ENCODE data around the gene INTS11. TPM values are rescaled to one million over a fixed set of nuclear protein-coding genes. Genes with fewer than 3 reads are reported as not detected.

Gene INTS11
- total and polyA plus RNA-seq, 2 donors from 2014 or later: 73.6 to 100 TPM

DNA sequence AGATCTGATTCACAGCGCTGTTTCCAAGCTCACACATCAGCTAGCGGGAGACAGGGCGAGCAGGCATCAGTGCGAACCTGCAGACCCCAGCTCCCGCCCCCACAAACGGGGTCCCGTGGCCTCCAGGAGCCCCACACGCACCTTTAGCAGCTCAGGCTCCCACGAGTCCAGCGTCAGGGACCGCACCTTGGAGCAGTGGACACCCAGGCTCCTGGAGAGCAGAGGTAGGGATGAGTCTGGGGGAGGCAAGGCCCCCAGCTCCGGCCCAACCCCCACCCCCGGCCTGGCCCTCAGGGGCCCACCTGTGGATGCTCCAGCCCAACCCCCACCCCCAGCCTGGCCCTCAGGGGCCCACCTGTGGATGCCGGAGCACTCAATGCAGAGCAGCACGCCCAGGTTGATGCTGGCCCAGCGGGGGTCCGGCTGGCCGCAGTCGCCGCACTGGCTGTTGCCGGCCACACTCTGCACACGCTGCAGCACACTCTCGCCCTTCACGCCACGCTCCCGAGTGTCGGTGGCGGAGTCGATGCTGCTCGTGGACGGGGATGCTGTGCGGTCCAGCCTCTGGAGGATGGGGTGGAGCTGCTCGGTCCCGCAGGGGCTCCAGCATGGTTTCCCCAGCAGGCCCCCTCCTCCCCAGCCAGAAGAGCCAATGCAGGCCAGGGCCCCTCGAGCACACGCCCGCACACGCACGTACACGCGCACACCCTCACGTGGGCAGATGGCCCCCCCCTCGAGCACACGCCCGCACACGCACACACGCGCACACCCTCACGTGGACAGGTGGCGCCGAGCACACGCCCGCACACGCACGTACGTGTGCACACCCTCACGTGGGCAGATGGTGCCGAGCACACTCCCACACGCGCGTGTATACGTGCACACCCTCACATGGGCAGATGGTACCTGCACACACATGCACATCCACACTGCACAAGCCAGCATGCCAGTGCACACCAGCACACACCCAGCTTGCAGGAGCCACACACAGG is 28.1 kb downstream of the INTS11 start:
- no peak overlapping the region for H3K27ac ChIP-seq (ENCODE audit: low read depth in 2 of 2, low read length in 2 of 2)
- no peaks in the 10 kb centered on the region for H3K9me3 ChIP-seq (ENCODE audit: control insufficient read depth in 2 of 3, insufficient read depth in 1 of 3, low read length in 3 of 3)
- no peak for FAIRE-seq
- H3K4me1 ChIP-seq (ENCODE audit: control insufficient read depth in 2 of 3, insufficient read depth in 2 of 3, low read depth in 1 of 3, low read length in 3 of 3): peaks cover 0 to 3% (median 0%) of the 10 kb centered on the region in 3 donors
- H3K4me3 ChIP-seq (ENCODE audit: low read length in 3 of 3): no peak overlapping the region
- no peaks in the 10 kb centered on the region for H3K27me3 ChIP-seq (ENCODE audit: control insufficient read depth, insufficient read depth, low read length)
- no peaks in the 10 kb centered on the region for H3K36me3 ChIP-seq (ENCODE audit: control insufficient read depth in 2 of 3, insufficient read depth in 3 of 3, low read length in 3 of 3)
- TF ChIP-seq, protein P1, sequence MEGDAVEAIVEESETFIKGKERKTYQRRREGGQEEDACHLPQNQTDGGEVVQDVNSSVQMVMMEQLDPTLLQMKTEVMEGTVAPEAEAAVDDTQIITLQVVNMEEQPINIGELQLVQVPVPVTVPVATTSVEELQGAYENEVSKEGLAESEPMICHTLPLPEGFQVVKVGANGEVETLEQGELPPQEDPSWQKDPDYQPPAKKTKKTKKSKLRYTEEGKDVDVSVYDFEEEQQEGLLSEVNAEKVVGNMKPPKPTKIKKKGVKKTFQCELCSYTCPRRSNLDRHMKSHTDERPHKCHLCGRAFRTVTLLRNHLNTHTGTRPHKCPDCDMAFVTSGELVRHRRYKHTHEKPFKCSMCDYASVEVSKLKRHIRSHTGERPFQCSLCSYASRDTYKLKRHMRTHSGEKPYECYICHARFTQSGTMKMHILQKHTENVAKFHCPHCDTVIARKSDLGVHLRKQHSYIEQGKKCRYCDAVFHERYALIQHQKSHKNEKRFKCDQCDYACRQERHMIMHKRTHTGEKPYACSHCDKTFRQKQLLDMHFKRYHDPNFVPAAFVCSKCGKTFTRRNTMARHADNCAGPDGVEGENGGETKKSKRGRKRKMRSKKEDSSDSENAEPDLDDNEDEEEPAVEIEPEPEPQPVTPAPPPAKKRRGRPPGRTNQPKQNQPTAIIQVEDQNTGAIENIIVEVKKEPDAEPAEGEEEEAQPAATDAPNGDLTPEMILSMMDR (IDR thresholded peaks at IDR 0.05; ENCODE audit: borderline replicate concordance, extremely low read depth, insufficient read depth): no peak
- H3K9ac ChIP-seq (ENCODE audit: low read length in 3 of 3): no peak overlapping the region
- DNase-seq: no peak
- intact Hi-C loops (cut with DNase I): loop anchor here (10.0 kb wide), 1 partner anchor 172 kb away; no protein-coding TSS in a partner anchor

DNA sequence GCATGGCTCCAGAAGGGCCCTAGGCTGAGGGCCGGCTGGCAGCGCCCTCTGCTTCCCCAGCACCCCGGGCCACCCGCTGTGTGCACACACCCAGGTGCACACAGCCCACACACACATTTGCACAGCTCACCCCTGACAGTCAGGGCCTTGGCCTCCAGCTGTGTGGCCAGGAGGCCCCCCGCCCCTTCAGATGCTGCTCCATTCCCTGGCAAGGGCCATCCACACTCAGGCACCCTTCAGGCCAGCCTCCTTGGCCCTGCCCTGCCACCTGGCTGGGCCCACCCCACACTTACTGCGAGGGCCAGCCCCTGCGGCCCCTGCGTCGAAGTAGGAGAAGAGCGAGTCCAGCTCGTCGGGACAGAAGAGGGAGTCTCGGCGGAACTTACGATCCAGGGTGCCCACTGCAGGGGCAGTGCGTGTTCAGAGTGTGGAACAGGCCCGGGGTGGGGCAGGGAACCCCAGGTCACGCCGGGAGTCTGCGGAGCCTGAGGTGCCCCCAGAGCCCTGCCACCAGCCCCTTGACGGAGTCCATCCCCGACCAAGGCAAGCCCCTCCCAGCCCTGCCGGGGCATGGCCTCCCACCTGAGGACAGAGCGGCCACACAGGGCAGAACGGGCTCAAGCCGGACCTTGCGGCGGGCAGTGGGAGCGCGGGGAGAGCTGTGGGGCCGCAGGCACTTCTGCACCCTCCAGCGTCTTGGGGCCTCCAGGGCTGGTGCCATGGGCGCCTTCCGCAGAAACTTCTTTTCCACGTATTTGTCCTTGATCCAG is 29.1 kb downstream of the INTS11 start:
- no peak overlapping the region for H3K9ac ChIP-seq (ENCODE audit: low read length in 3 of 3)
- no peaks in the 10 kb centered on the region for H3K9me3 ChIP-seq (ENCODE audit: control insufficient read depth in 2 of 3, insufficient read depth in 1 of 3, low read length in 3 of 3)
- H3K27me3 ChIP-seq (ENCODE audit: control insufficient read depth, insufficient read depth, low read length): no peaks in the 10 kb centered on the region
- no peaks in the 10 kb centered on the region for H3K36me3 ChIP-seq (ENCODE audit: control insufficient read depth in 2 of 3, insufficient read depth in 3 of 3, low read length in 3 of 3)
- FAIRE-seq (no peak), DNase-seq (no peak)
- H3K27ac ChIP-seq (ENCODE audit: low read depth in 2 of 2, low read length in 2 of 2): no peak overlapping the region
- intact Hi-C loops (cut with DNase I): loop anchor here (10.0 kb wide), 1 partner anchor 171 kb away; no protein-coding TSS in a partner anchor
- peaks cover 0 to 5% (median 0%) of the 10 kb centered on the region in 3 donors for H3K4me1 ChIP-seq (ENCODE audit: control insufficient read depth in 2 of 3, insufficient read depth in 2 of 3, low read depth in 1 of 3, low read length in 3 of 3)
- TF ChIP-seq, protein P1 (IDR thresholded peaks at IDR 0.05; ENCODE audit: borderline replicate concordance, extremely low read depth, insufficient read depth): no peak
- H3K4me3 ChIP-seq (ENCODE audit: low read length in 3 of 3): no peak overlapping the region

DNA sequence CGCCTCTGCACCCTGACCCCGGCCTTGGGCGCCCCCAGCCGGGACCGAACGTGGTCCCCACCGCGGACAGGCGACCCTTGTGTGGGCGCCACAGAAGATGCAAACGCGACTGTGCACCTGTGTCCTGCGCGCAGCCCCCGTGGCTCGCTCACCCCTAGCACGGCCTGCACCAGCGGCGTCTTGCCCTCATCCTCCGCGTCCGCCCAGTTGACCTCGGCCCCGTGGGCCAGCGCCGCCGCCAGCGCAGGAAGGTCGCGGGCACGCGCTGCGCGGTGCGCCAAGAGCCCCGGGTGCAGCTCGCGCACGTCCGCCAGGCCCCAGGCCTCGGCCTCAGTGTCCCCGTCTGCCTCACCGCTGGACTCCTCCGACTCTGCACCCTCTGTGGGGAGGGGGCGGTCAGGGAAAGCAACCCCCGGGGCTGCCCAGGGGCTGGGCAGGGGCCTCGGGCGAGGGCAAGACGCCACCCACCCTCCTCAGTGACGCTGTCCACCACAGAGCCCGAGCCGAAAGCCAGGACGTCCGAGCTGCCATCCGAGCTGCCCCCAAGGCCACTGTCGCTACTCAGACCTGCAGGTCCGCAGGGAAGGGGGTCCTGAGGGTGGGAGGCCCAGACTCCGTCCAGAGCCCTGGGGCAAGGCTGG is 30.1 kb downstream of the INTS11 start:
- FAIRE-seq (no peak), DNase-seq (no peak)
- Histone ChIP-seq H3K9me3 (ENCODE audit: control insufficient read depth in 2 of 3, insufficient read depth in 1 of 3, low read length in 3 of 3) (no peaks in the 10 kb centered on the region), H3K4me3 (ENCODE audit: low read length in 3 of 3) (no peak overlapping the region), H3K4me1 (ENCODE audit: control insufficient read depth in 2 of 3, insufficient read depth in 2 of 3, low read depth in 1 of 3, low read length in 3 of 3) (peaks cover 0 to 5% (median 0%) of the 10 kb centered on the region in 3 donors), H3K27me3 (ENCODE audit: control insufficient read depth, insufficient read depth, low read length) (no peaks in the 10 kb centered on the region), H3K36me3 (ENCODE audit: control insufficient read depth in 2 of 3, insufficient read depth in 3 of 3, low read length in 3 of 3) (no peaks in the 10 kb centered on the region), H3K27ac (ENCODE audit: low read depth in 2 of 2, low read length in 2 of 2) (no peak overlapping the region), H3K9ac (ENCODE audit: low read length in 3 of 3) (no peak overlapping the region)
- intact Hi-C loops (cut with DNase I): loop anchor here (10.0 kb wide), 1 partner anchor 170 kb away; no protein-coding TSS in a partner anchor
- TF ChIP-seq, protein P1 (IDR thresholded peaks at IDR 0.05; ENCODE audit: borderline replicate concordance, extremely low read depth, insufficient read depth): no peak
